HL-60 (cell line): ENCODE measurements around the gene IL9R.

Experiments
- CTCF ChIP-seq: IDR thresholded peaks from one replicate; pipeline ENCODE4 v1.5.1; 2011; ENCODE audit warnings: low read length, control low read depth, inconsistent platforms; ENCODE audit not compliant: insufficient read depth
- POLR2AphosphoS5 ChIP-seq: IDR thresholded peaks from 2 replicates; pipeline ENCODE4 v1.6.1; 2012; ENCODE audit warnings: low read depth

- TF ChIP-seq CTCF, result no peak
- peak; percentile 45; the same call in 1 of the 2 replicates for TF ChIP-seq POLR2AphosphoS5
Measured at GRCh38 chrX:156001667-156002021, 4.1 kb downstream of the IL9R start.
